CD4-positive, alpha-beta T cell treated with Interleukin-12 subunit alpha and Interleukin-12 subunit beta, for 1 hour (primary cell): ENCODE data around the gene RAB25.
"Not testable (repeated sequence)": the region's sequence is repeated elsewhere in the genome, so short reads cannot be mapped to it uniquely, and the experiment has no call there.

Experiments
- DNase-seq: peaks from one replicate; pipeline ENCODE4 v3.0.0-alpha.2; 2020

RAB25 gene

GRCh38 chr1:156060937-156061636, at the start of gene RAB25:
RAB25 (plus strand) TSS chr1:156061160; CDS start chr1:156061401, 241 bp downstream.
- peak; percentile 9 for DNase-seq

GRCh38 chr1:156012051-156012817, 48.7 kb upstream of the RAB25 start:
- DNase-seq = no peak

DNA sequence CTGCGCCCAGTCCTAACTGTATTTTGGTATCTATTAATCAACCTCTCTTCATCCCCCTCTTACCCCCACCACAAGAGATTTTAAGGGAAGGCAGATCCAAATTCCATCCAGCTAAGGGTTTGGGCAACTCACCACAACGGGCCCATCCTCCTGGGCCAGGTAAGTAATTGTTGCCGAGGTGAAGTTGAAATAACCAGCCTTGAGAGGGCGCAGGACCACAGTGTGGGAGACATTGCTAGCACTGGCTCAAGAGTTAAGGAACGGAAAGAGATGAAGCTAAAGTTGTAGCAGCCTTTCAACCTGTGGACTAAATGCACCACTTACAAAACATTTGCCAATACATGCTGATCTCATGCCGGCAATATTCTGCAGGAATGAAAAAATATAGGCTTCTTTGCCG, 46.1 kb upstream of the RAB25 start:
- no peak for DNase-seq

- no peak for DNase-seq
These were observed 41.0 kb upstream of the RAB25 start for GRCh38 chr1:156019946-156020292.

GRCh38 chr1:156020293-156021092, 40.5 kb upstream of the RAB25 start, which contains the start of gene SSR2:
SSR2 (minus strand) TSS chr1:156020951; CDS start chr1:156020167, 784 bp downstream.
- DNase-seq = peak; percentile 90

GRCh38 chr1:156021093-156021428, 39.9 kb upstream of the RAB25 start:
- DNase-seq = no peak

DNA sequence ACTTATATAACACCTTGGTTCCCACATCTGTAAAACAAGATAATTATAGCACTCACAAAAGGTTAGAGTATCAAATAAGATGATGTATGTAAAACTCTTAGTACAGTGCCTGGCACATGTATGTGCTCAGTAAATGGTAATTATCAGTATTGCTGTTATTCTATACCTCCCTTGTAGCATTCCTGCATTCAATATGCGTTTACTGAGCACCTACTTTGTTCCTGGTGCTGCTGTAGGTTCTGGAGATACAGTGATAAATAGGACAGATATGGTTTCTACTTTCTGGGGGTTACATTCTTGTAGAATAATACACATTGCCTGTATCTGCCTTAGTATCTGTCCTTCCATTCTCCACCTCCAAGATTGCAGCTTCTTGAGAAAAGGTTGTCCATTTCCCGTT, 39.0 kb upstream of the RAB25 start:
- no peak for DNase-seq

- no peak for DNase-seq
These were observed 36.2 kb upstream of the RAB25 start for GRCh38 chr1:156024801-156025200.

- DNase-seq = peak; percentile 40
These were observed 35.1 kb upstream of the RAB25 start for GRCh38 chr1:156025876-156026275.

- no peak for DNase-seq
These were observed 34.4 kb upstream of the RAB25 start for GRCh38 chr1:156026588-156026987.

- DNase-seq = no peak
These were observed 27.9 kb upstream of the RAB25 start for GRCh38 chr1:156033011-156033410.

DNA sequence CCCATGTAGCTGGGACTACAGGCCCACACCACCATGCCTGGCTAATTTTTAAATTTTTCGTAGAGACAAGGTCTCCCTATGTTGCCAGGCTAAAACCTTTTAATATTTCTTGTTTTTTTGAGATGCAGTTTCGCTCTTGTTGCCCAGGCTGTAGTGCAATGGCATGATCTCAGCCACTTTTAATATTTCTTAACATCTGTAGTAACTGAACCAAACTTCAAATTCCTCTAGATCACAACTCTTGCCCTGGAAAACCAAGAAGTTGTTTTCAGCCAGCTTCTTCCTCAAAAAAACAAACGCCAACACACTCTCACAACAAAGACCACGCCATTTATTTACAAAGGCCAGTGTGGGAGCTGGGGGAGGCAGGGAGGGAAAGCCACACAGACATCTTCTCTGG, 26.0 kb upstream of the RAB25 start:
- DNase-seq = not testable (repeated sequence)

DNA sequence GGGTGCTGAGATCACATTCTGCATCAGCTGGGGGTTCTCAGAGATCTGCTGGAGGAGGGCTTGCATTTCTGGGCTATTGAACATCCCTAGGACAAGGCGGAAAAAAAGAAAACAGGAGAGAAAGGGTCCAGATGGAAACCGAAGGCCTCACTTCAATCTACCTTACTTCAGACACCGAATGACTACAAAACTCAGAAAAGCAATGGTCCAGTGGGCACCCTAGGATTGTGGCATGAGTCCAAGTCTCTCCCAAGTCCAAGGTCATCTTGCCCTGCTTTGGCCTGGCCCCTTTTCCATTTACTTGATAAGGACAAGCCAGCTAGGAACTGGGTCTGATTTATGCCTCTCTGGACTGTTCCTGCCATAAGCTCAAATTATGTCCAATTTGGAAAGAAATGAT, 18.1 kb upstream of the RAB25 start:
- no peak for DNase-seq

DNA sequence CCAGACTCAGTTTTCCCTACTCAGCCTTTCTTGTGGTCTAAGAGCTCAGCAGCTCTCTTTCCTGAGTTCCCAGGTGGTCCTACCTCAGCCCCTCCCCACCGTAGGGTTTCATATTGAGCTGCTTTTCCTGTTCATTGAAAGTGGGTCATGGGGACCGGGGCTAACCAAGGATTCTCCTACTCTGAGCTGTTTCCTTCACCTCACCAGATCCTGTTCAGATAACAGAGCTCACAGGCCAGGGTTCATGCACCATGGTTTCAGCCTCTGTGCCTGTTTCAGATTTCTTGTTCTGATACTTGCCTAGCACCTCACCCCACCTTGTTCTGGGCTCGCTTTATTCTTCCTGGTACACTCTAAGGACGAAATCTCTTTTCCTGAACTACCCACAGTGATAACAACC, 15.9 kb upstream of the RAB25 start:
- peak; percentile 6 for DNase-seq

DNA sequence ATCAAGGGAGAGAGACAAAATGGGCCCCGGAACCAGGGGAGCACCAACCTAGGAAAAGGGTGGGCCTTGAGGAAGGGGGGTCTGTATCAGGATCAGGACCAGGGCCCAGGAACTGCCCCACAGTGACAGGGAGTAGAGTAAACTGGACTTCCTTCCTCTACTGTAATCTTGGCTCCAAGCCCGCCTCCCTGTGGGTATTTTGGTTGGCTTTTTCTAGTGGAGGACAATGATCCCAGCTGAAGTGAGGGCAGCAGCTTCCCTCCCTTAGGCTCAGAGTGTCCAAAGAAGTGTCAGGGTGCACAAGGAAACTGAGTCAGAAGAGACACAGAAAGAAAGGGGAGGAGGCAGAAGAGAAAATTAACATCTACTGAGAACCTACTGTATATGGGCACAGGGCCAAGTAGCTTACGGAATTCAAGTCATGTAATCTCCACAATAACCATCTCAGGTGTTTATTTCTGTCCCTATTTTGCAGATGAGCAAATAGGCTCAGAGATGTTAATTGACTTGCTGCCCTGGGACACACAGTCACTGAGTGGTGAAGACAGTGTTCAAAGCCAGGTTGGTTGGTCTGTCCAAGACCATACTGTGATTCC, 12.2 kb upstream of the RAB25 start:
- no peak for DNase-seq

DNA sequence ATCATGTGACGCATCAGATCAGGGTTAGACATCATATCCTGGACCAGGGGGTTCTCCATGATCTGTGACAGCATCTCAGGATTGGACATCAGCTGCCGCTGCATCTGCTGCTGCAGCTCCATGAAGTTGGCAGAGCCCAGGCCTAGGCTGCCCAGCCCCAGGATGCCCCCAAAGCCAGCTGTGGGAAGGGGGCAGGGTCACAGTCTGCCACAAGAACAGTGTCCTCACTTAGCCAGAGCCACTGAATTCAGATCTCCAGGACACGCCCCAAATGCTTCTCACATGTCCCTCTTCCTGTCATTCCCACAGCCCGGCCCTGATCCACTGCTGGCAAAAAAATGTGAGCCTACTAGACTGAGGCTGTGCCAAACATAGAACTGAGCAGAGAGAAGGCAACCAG, 10.6 kb upstream of the RAB25 start:
- no peak for DNase-seq

GRCh38 chr1:156051011-156051725, 9.8 kb upstream of the RAB25 start:
- DNase-seq = no peak

GRCh38 chr1:156052862-156053767, 7.8 kb upstream of the RAB25 start:
- peak; percentile 71 for DNase-seq

- DNase-seq = peak; percentile 91
These were observed 7.0 kb upstream of the RAB25 start, which contains the start of gene UBQLN4 for GRCh38 chr1:156053768-156054499. UBQLN4 (minus strand) TSS chr1:156053798; CDS start chr1:156053701, 97 bp downstream.

DNA sequence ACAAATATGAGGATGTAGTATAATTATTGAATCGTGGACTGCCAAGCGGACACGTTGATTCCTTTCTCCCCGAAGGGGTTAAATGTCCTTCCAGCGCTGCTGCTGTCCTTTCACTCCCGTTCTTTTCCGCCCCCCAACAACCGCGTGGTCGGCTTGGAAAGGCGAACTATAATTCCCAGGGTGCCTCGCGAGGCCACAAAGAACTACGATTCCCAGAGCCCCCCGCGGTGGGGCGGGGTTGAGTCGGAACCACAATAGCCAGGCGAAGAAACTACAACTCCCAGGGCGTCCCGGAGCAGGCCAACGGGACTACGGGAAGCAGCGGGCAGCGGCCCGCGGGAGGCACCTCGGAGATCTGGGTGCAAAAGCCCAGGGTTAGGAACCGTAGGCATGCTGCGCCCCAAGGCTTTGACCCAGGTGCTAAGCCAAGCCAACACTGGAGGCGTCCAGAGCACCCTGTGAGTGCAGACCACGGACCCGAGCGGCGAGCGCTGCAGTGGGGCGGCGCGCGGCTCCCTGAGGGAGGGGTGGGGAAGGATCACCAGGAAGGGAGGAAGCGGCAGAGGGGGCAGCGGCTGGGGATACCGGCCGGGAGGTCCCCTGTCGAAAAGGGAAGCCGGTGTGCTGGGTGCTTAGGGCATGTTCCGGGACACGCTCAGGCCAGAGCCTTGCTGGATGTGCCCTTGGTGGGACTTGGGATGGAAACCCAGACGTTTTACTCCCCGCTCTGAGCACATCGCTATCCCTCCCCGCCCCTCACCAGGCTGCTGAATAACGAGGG, 6.3 kb upstream of the RAB25 start, which contains the start of gene LAMTOR2:
TSS of gene LAMTOR2 (plus strand) at position 283 of the 781 bp plus-strand sequence. CDS start at position 391, 108 bp downstream.
- DNase-seq = peak; percentile 96
